Measurements from ENCODE around the gene FSD2. TPM values are rescaled to one million over a fixed set of nuclear protein-coding genes. Genes with fewer than 3 reads are reported as not detected.
"Not testable (repeated sequence)": the region's sequence is repeated elsewhere in the genome, so short reads cannot be mapped to it uniquely, and the experiment has no call there.

Gene FSD2
- total and polyA plus RNA-seq, 4 donors, result 0.06 to 0.63 (median 0.36) TPM; not detected in 1

- H3K4me3 ChIP-seq (ENCODE audit: low read depth, low read length), result no peak overlapping the region
- peaks cover 12% of the 10 kb centered on the region for H3K36me3 ChIP-seq (ENCODE audit: control insufficient read depth, insufficient read depth, low read length)
- H3K9me3 ChIP-seq (ENCODE audit: control insufficient read depth, insufficient read depth, low read length), result no peaks in the 10 kb centered on the region
- no peaks in the 10 kb centered on the region for H3K4me1 ChIP-seq (ENCODE audit: control insufficient read depth, insufficient read depth, low read length)
- no peak overlapping the region for H3K27ac ChIP-seq (ENCODE audit: low read depth, low read length)
- DNase-seq (ENCODE audit: low read depth in 4 of 6, low spot score in 6 of 6), result no peak
- no peaks in the 10 kb centered on the region for H3K27me3 ChIP-seq (ENCODE audit: control insufficient read depth, insufficient read depth, low read length)
- 90% methylated on average over 9 of the region's 12 CpGs for WGBS (ENCODE audit: insufficient coverage)
Observed at GRCh38 chr15:82771789-82772607, 33.9 kb downstream of the FSD2 start.

- Histone ChIP-seq H3K4me1 (ENCODE audit: control insufficient read depth, insufficient read depth, low read length) (no peaks in the 10 kb centered on the region), H3K27ac (ENCODE audit: low read depth, low read length) (no peak overlapping the region), H3K9me3 (ENCODE audit: control insufficient read depth, insufficient read depth, low read length) (no peaks in the 10 kb centered on the region), H3K27me3 (ENCODE audit: control insufficient read depth, insufficient read depth, low read length) (no peaks in the 10 kb centered on the region), H3K4me3 (ENCODE audit: low read depth, low read length) (no peak overlapping the region), H3K36me3 (ENCODE audit: control insufficient read depth, insufficient read depth, low read length) (peaks cover 22% of the 10 kb centered on the region)
- WGBS (ENCODE audit: insufficient coverage), result 91% methylated on average over 3 of the region's 4 CpGs
- DNase-seq (ENCODE audit: low read depth in 4 of 6, low spot score in 6 of 6), result no peak
Observed at GRCh38 chr15:82768414-82769054, 37.3 kb downstream of the FSD2 start.

GRCh38 chr15:82767163-82767829 lies 38.6 kb downstream of the FSD2 start:
- H3K27ac ChIP-seq (ENCODE audit: low read depth, low read length), result no peak overlapping the region
- no peak for DNase-seq (ENCODE audit: low read depth in 4 of 6, low spot score in 6 of 6)
- no peak overlapping the region for H3K4me3 ChIP-seq (ENCODE audit: low read depth, low read length)
- H3K4me1 ChIP-seq (ENCODE audit: control insufficient read depth, insufficient read depth, low read length), result no peaks in the 10 kb centered on the region
- WGBS (ENCODE audit: insufficient coverage), result 93% methylated on average over 2 of the region's 2 CpGs
- H3K27me3 ChIP-seq (ENCODE audit: control insufficient read depth, insufficient read depth, low read length), result no peaks in the 10 kb centered on the region
- no peaks in the 10 kb centered on the region for H3K9me3 ChIP-seq (ENCODE audit: control insufficient read depth, insufficient read depth, low read length)
- H3K36me3 ChIP-seq (ENCODE audit: control insufficient read depth, insufficient read depth, low read length), result peaks cover 22% of the 10 kb centered on the region

DNA sequence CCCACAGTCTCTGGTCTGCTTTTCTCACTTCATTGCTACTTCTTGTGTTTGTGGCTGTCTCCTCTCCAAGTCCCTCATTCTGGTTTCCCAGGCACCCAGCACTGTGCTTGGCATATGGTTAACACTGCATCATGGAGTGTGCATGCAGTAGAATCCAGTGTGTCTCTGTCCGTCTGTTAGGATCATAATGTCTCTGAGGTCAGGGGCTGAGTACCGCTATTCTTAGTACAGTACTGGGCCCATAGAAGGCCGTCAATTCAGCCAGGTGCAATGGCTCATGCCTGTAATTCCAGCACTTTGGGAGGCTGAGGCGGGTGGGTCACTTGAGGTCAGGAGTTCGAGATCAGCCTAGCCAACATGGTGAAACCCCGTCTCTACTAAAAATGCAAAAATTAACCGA lies 39.7 kb downstream of the FSD2 start:
- not testable (repeated sequence) for H3K4me1 ChIP-seq (ENCODE audit: control insufficient read depth, insufficient read depth, low read length)
- 99% methylated on average over 7 of the region's 7 CpGs for WGBS (ENCODE audit: insufficient coverage)

GRCh38 chr15:82764740-82765139 lies 41.1 kb downstream of the FSD2 start:
- Histone ChIP-seq H3K9me3 (ENCODE audit: control insufficient read depth, insufficient read depth, low read length) (no peaks in the 10 kb centered on the region), H3K27me3 (ENCODE audit: control insufficient read depth, insufficient read depth, low read length) (no peaks in the 10 kb centered on the region), H3K27ac (ENCODE audit: low read depth, low read length) (no peak overlapping the region), H3K4me1 (ENCODE audit: control insufficient read depth, insufficient read depth, low read length) (no peaks in the 10 kb centered on the region), H3K36me3 (ENCODE audit: control insufficient read depth, insufficient read depth, low read length) (peaks cover 18% of the 10 kb centered on the region), H3K4me3 (ENCODE audit: low read depth, low read length) (no peak overlapping the region)
- no peak for DNase-seq (ENCODE audit: low read depth in 4 of 6, low spot score in 6 of 6)
- 84% methylated on average over 9 of the region's 9 CpGs for WGBS (ENCODE audit: insufficient coverage)

More for the DNA sequence above, 39.7 kb downstream of the FSD2 start:
- not testable (repeated sequence) for H3K4me3 ChIP-seq (ENCODE audit: low read depth, low read length); DNase-seq (ENCODE audit: low read depth in 4 of 6, low spot score in 6 of 6); H3K27me3 ChIP-seq (ENCODE audit: control insufficient read depth, insufficient read depth, low read length); H3K9me3 ChIP-seq (ENCODE audit: control insufficient read depth, insufficient read depth, low read length); H3K27ac ChIP-seq (ENCODE audit: low read depth, low read length)
- peaks cover 18% of the 10 kb centered on the region for H3K36me3 ChIP-seq (ENCODE audit: control insufficient read depth, insufficient read depth, low read length)

GRCh38 chr15:82764117-82764490 lies 41.8 kb downstream of the FSD2 start:
- Histone ChIP-seq H3K4me1 (ENCODE audit: control insufficient read depth, insufficient read depth, low read length) (no peaks in the 10 kb centered on the region), H3K36me3 (ENCODE audit: control insufficient read depth, insufficient read depth, low read length) (peaks cover 18% of the 10 kb centered on the region), H3K27me3 (ENCODE audit: control insufficient read depth, insufficient read depth, low read length) (no peaks in the 10 kb centered on the region), H3K9me3 (ENCODE audit: control insufficient read depth, insufficient read depth, low read length) (no peaks in the 10 kb centered on the region), H3K4me3 (ENCODE audit: low read depth, low read length) (no peak overlapping the region), H3K27ac (ENCODE audit: low read depth, low read length) (no peak overlapping the region)
- WGBS (ENCODE audit: insufficient coverage), result 100% methylated on average over 1 of the region's 4 CpGs
- no peak for DNase-seq (ENCODE audit: low read depth in 4 of 6, low spot score in 6 of 6)

DNA sequence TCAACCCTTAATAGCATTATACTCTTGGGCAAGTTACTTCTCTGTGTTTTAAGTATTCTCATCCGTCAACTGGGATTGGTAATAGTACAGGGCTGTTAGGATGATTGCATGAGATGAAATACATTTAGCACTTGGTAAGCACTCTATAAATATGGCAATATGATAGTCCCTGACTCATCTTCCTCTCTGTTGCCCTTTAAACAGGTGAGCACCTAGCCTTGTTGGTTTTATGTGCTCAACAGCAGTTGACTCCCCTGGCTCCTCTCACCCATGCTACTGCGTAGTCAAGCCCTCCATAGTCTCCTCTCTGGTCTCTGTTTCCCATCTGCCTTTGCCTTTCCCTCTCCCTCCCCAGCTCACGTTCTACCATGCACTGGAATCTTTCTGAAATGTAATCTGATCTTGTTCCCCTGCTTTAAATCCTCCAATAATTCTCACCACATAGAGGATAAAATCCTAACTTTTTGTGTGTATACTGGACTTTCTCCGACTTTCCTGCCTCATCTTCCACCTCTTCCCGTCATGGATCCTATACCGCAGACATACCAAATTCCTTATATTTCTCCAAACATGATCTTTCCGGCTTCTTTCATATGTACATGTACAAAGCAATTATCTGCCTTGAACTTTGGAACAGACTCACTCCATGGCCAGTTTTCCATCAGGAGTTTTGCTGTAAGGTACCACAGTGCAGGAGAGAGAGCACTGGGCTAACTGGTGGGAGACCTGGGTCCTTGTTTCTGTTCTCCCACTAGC lies 42.3 kb downstream of the FSD2 start:
- 84% methylated on average over 6 of the region's 7 CpGs for WGBS (ENCODE audit: insufficient coverage)
- no peak for DNase-seq (ENCODE audit: low read depth in 4 of 6, low spot score in 6 of 6)
- H3K9me3 ChIP-seq (ENCODE audit: control insufficient read depth, insufficient read depth, low read length), result no peaks in the 10 kb centered on the region
- no peak overlapping the region for H3K4me3 ChIP-seq (ENCODE audit: low read depth, low read length)
- peaks cover 18% of the 10 kb centered on the region for H3K36me3 ChIP-seq (ENCODE audit: control insufficient read depth, insufficient read depth, low read length)
- H3K4me1 ChIP-seq (ENCODE audit: control insufficient read depth, insufficient read depth, low read length), result no peaks in the 10 kb centered on the region
- H3K27ac ChIP-seq (ENCODE audit: low read depth, low read length), result no peak overlapping the region
- no peaks in the 10 kb centered on the region for H3K27me3 ChIP-seq (ENCODE audit: control insufficient read depth, insufficient read depth, low read length)

GRCh38 chr15:82751308-82751707 lies 54.6 kb downstream of the FSD2 start:
- Histone ChIP-seq H3K9me3 (ENCODE audit: control insufficient read depth, insufficient read depth, low read length) (no peaks in the 10 kb centered on the region), H3K27ac (ENCODE audit: low read depth, low read length) (no peak overlapping the region), H3K4me1 (ENCODE audit: control insufficient read depth, insufficient read depth, low read length) (peaks cover 4% of the 10 kb centered on the region), H3K4me3 (ENCODE audit: low read depth, low read length) (peak overlapping the region; percentile 94), H3K36me3 (ENCODE audit: control insufficient read depth, insufficient read depth, low read length) (peaks cover 15% of the 10 kb centered on the region), H3K27me3 (ENCODE audit: control insufficient read depth, insufficient read depth, low read length) (no peaks in the 10 kb centered on the region)
- no peak for DNase-seq (ENCODE audit: low read depth in 4 of 6, low spot score in 6 of 6)
- no CpG with 5 or more reads among the region's 4 CpGs for WGBS (ENCODE audit: insufficient coverage)

DNA sequence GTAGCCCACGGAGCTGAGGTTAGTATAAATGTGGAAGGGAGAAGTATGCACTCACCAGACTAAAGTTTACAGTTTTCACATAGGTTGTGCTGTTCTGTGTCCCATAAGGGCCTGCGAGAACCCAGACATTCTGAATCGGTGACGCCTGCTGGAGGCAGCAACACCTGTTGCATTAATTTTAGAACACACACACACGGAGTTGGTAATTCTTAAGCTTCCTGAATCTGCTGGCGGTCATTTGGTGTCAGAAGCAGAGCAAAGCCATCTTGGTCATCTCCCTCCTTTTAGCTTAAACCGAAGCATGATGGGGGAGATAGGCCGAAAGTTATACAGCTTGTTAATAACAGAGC lies 55.1 kb downstream of the FSD2 start:
- DNase-seq (ENCODE audit: low read depth in 4 of 6, low spot score in 6 of 6), result peak in 1 of 6 donors; percentile 2
- Histone ChIP-seq H3K4me3 (ENCODE audit: low read depth, low read length) (peak overlapping the region; percentile 94), H3K9me3 (ENCODE audit: control insufficient read depth, insufficient read depth, low read length) (no peaks in the 10 kb centered on the region), H3K36me3 (ENCODE audit: control insufficient read depth, insufficient read depth, low read length) (peaks cover 15% of the 10 kb centered on the region), H3K27me3 (ENCODE audit: control insufficient read depth, insufficient read depth, low read length) (no peaks in the 10 kb centered on the region), H3K27ac (ENCODE audit: low read depth, low read length) (peak overlapping the region; percentile 93), H3K4me1 (ENCODE audit: control insufficient read depth, insufficient read depth, low read length) (peaks cover 4% of the 10 kb centered on the region)
- 40% methylated on average over 1 of the region's 8 CpGs for WGBS (ENCODE audit: insufficient coverage)

Measured in spinal cord (tissue), 10 donors.